Glutamatergic neuron (in vitro differentiated cells): Measurements from ENCODE around the gene FHIT. TPM values are rescaled to one million over a fixed set of nuclear protein-coding genes. Genes with fewer than 3 reads are reported as not detected.

Experiments used
- DNase-seq: peaks from one replicate; pipeline ENCODE4 v3.0.0; 2022
- H3K27ac Mint-ChIP-seq: one replicate; pipeline ENCODE4 v1.8.0; 2020; ENCODE audit warnings: mild to moderate bottlenecking, mixed read lengths, inconsistent platforms; ENCODE audit not compliant: unreplicated experiment
- H3K27me3 Mint-ChIP-seq: one replicate; pipeline ENCODE4 v1.8.0; 2020; ENCODE audit warnings: mild to moderate bottlenecking, moderate library complexity, mixed read lengths, inconsistent platforms; ENCODE audit not compliant: unreplicated experiment
- H3K36me3 Mint-ChIP-seq: one replicate; pipeline ENCODE4 v1.8.0; 2020; ENCODE audit warnings: mild to moderate bottlenecking, mixed read lengths, inconsistent platforms; ENCODE audit not compliant: unreplicated experiment
- H3K4me1 Mint-ChIP-seq: one replicate; pipeline ENCODE4 v1.8.0; 2020; ENCODE audit warnings: mild to moderate bottlenecking, low read depth, mixed read lengths, inconsistent platforms; ENCODE audit not compliant: unreplicated experiment
- H3K4me3 Mint-ChIP-seq: one replicate; pipeline ENCODE4 v1.8.0; 2020; ENCODE audit warnings: mild to moderate bottlenecking, mixed read lengths, inconsistent platforms; ENCODE audit not compliant: unreplicated experiment
- H3K9me3 Mint-ChIP-seq: one replicate; pipeline ENCODE4 v1.8.0; 2020; ENCODE audit warnings: mild to moderate bottlenecking, moderate library complexity, mixed read lengths, inconsistent platforms; ENCODE audit not compliant: unreplicated experiment
- total RNA-seq: library from RNA; stranded (reverse); fragmentation: NEBNext Ultra II Directional; extraction: Animal tissue kit (Norgen Biotek cat#: 25700); gene quantifications from one replicate; pipeline ENCODE4 v1.2.1, GENCODE V29; 2021; ENCODE audit not compliant: unreplicated experiment
- TF ChIP-seq, protein P1 (sequence below): fragments of 200-600 bp; sonication (generic); IDR thresholded peaks from one replicate; pipeline ENCODE4 v1.5.0; 2021; ENCODE audit not compliant: partially characterized antibody, unreplicated experiment

FHIT gene
- total RNA-seq, 1 donor from 2014 or later, result 15.2 TPM

DNA sequence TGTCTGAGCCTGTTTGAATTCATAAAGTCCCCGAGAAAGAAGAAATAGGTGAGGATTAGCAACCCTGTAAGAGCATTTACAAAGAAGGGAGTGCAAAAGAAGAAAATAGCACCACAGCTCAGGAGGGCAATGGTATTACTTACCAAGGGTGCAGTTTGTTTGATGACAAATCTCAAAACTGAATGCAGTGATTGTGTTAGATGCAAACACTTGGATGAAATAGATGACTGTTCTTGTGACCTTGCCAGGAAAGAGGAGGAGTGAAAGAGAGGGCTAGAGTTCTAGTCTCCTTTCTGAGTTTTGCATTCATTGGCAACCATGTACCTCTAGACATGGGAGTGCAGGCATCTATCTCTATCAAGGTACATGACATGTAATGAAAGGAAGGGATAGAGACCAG, 1170.6 kb downstream of the FHIT start:
- TF ChIP-seq, protein P1, sequence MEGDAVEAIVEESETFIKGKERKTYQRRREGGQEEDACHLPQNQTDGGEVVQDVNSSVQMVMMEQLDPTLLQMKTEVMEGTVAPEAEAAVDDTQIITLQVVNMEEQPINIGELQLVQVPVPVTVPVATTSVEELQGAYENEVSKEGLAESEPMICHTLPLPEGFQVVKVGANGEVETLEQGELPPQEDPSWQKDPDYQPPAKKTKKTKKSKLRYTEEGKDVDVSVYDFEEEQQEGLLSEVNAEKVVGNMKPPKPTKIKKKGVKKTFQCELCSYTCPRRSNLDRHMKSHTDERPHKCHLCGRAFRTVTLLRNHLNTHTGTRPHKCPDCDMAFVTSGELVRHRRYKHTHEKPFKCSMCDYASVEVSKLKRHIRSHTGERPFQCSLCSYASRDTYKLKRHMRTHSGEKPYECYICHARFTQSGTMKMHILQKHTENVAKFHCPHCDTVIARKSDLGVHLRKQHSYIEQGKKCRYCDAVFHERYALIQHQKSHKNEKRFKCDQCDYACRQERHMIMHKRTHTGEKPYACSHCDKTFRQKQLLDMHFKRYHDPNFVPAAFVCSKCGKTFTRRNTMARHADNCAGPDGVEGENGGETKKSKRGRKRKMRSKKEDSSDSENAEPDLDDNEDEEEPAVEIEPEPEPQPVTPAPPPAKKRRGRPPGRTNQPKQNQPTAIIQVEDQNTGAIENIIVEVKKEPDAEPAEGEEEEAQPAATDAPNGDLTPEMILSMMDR, result no peak
- H3K4me1 Mint-ChIP-seq, result peaks cover 9% of the 10 kb centered on the region
- H3K4me3 Mint-ChIP-seq, result no peak overlapping the region
- no peak overlapping the region for H3K27ac Mint-ChIP-seq
- H3K9me3 Mint-ChIP-seq, result peaks cover 2% of the 10 kb centered on the region
- no peaks in the 10 kb centered on the region for H3K36me3 Mint-ChIP-seq
- no peaks in the 10 kb centered on the region for H3K27me3 Mint-ChIP-seq
- DNase-seq, result no peak

DNA sequence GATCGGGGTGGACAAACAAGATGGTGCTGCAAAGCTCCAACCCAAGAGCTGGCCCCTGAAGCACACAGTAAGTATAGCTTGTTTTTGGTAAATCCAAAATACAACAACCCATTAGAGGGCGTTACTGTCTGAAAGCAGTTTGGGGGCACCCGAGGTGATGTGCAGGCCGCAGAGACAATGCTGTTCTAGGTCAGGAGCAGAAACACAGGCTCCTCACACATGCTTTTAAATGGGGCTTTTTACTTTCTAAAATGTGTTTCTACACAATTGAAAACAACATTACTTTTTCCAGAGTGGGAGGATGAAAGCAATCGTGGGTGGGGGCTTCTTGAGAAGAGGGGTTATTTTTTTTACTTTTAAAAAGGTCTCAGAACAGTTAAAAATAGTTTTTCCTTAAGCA, 1172.2 kb downstream of the FHIT start:
- peak overlapping the region; percentile 83 for H3K27ac Mint-ChIP-seq
- no peaks in the 10 kb centered on the region for H3K36me3 Mint-ChIP-seq
- no peaks in the 10 kb centered on the region for H3K27me3 Mint-ChIP-seq
- peaks cover 7% of the 10 kb centered on the region for H3K4me1 Mint-ChIP-seq
- TF ChIP-seq, protein P1, result no peak
- no peak overlapping the region for H3K4me3 Mint-ChIP-seq
- DNase-seq, result no peak
- peaks cover 2% of the 10 kb centered on the region for H3K9me3 Mint-ChIP-seq

DNA sequence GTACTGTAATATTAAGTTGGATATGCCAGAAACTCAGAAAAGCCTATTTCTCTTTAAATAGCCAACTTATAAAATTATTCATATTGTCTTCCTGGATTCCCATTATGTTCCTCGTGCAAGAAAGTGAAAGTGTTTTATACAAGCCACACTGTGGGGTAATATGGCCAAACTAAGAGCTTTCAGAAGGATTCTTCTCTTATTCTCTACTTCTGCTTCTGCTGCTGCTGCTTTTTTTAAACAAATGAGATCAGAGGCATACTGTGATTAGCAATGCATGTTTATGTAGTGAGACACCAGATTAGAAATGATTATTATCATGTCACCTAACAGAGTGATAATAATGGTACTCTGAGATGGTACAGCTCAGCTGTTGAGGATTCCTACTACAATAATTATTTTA, 1174.9 kb downstream of the FHIT start:
- H3K36me3 Mint-ChIP-seq, result no peaks in the 10 kb centered on the region
- peaks cover 2% of the 10 kb centered on the region for H3K9me3 Mint-ChIP-seq
- peaks cover 7% of the 10 kb centered on the region for H3K4me1 Mint-ChIP-seq
- no peak overlapping the region for H3K27ac Mint-ChIP-seq
- no peak for DNase-seq
- TF ChIP-seq, protein P1, result no peak
- no peak overlapping the region for H3K4me3 Mint-ChIP-seq
- no peaks in the 10 kb centered on the region for H3K27me3 Mint-ChIP-seq

DNA sequence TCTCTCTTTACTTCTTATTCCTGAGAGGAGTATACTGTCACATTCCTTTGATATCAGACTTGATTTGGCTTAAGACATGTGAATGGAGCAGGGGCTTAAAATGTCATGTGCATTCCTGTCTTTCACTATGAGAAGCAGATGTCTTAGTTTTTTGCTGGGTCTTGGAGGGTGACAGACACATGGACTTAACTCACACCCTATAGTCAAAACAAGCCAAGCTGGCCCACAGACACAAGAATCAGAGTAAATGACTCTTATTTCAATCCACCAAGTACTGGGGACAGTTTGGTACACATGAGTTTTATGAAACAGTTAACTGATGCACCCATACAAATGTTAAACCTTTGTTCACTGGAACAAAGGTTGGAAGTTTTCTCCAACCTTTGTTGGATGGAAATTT, 1177.3 kb downstream of the FHIT start:
- H3K4me1 Mint-ChIP-seq, result peaks cover under 1% of the 10 kb centered on the region
- no peak for DNase-seq
- H3K27ac Mint-ChIP-seq, result no peak overlapping the region
- H3K9me3 Mint-ChIP-seq, result no peaks in the 10 kb centered on the region
- no peak overlapping the region for H3K4me3 Mint-ChIP-seq
- H3K27me3 Mint-ChIP-seq, result no peaks in the 10 kb centered on the region
- H3K36me3 Mint-ChIP-seq, result no peaks in the 10 kb centered on the region
- TF ChIP-seq, protein P1, result no peak

DNA sequence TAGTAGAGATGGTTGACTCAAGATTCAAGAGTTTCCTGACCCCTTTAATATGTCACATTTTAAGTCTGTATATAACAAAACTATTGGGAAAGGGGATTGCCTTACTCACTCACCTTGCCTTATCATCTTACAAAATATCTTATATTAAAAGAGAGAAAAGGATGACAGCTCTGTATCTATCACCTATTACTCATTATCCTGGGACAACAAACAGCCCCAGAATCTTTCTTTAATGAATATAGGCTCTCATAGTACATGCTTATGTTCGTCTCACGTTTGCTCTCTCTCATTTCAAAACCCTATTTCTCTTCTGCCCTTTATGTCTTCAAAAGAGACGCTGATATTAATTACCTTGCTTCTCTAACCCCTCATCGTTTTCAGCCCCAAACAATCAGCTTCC, 1178.0 kb downstream of the FHIT start:
- H3K4me1 Mint-ChIP-seq, result no peaks in the 10 kb centered on the region

More for the DNA sequence above, 1178.0 kb downstream of the FHIT start:
- Mint-ChIP-seq H3K9me3 (no peaks in the 10 kb centered on the region), H3K27me3 (no peaks in the 10 kb centered on the region), H3K4me3 (no peak overlapping the region), H3K36me3 (no peaks in the 10 kb centered on the region), H3K27ac (no peak overlapping the region)
- TF ChIP-seq, protein P1, result no peak
- DNase-seq, result no peak
